Middle frontal gyrus (tissue), 1 donor: ENCODE results near the gene ZXDC.

Experiments
- DNase-seq: peaks from one replicate; pipeline ENCODE4 v3.0.0-alpha.2; 2015; ENCODE audit warnings: low spot score; ENCODE audit errors: extremely low spot score

The ZXDC gene

DNA sequence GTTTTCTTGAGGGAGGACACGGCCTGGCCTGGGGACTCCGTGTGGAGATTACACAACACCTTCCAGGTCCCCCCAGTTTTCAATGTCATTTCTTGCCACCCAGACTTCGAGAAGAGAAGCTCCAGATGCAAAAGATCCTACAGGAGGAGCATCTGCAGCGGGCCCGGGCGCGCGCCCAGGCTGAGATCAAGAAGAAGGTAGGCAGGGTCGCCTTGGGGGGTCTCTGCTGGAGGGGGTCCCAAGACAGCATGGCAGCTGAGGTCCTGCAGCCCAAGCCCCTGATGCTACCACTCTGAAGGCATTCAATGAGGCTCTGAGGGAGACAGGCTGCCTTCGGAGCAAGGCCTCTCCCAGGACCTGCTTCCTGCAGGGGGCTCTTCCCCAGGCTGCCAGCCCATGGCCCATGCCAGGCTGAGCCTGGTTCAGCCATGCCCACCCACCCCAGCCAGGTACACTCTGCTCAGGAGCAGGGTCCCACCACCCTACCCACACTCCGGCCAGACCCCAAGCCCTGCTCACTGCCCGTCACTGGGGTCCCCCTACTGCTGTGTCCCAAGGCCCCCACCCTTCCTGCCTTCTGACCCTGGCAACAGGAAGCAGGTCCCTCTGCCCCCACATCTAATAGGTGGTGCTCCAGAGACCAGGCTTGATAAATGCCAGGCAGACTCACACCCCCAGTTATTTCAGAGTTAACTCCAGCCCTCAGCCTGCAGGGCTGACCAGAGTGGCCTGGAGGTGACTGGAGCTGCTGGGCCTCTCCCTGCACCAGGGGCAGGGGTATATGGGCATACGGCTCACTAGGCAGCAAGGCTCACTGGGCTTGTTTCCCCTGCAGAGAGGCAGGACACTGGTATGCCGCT lies 40.0 kb downstream of the ZXDC start:
- no peak for DNase-seq

DNA sequence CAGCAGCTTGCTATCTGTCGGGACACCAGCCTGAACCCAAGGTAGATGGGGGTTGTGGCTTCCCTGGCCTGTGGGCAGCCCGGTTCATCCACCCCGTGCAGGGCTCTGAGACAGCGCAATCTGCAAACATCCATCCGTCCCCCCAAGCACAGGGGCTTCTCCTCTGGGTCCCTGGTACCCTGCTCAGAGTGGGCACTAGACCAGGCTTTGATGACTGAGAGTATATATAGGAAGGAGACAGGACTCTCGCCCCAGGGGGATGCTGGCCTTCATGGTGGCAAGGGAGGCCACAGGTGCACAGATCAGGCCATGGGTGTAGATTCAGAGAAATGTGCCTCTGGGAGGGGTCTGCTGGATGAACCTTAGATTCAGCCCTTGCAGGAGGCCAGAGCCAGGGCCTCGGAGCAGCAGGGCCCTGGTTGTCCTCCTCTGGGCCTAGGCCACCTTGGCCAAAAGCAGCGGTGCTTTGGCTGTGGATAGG lies 40.7 kb downstream of the ZXDC start:
- no peak for DNase-seq

DNA sequence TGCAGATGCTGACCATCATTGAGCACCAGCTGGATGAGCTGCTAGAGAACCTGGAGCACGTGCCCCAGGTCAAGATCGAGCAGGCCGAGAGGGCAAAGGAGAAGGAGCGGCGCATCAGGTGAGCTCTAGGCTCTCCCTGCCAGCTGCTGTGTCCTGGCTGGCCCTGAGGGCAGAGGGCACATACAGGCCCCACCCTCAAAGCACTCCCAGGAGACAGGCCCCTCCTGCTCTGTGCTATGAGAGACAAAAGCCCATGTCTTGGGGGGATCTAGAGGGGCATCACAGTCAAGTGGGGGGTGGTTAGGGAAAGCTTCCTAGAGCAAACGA lies 41.5 kb downstream of the ZXDC start:
- DNase-seq, result no peak

DNA sequence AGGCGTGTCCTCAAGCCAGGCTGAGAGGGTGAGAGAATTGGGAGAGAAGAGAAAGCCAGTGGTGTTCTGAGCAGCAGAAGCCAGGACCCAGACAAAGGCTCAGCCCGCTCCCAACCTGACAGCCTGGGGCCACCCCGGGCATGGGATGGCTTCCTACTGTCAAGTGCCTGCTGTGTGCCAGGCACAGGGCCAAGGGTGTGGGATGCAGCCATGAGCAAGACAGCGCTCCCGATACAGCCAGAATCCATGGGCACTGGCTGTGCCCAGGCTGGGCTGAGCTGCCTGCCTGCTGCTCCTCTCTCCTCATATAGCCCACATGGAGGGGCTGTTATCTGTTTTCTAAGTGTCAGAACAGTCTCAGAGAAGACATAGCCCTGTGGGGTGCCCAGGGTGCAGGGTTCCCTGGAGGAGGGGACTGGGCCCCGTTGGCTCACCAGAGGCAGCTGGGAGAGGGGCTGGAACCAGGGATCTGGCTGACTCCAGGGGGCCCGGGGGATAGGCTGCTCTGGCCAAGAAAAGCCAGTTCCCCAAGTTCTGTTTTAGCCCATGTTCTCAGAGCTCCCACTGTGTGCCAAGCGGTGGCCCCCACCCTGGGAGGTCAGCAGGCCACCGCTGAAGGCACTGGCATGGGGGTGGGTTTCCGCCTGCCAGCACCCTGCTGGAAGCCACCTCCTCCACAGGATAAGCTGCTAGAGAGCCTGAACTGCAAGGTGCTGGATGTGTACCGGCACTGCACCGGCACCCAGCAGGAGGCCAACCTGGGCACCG lies 42.0 kb downstream of the ZXDC start:
- no peak for DNase-seq

DNA sequence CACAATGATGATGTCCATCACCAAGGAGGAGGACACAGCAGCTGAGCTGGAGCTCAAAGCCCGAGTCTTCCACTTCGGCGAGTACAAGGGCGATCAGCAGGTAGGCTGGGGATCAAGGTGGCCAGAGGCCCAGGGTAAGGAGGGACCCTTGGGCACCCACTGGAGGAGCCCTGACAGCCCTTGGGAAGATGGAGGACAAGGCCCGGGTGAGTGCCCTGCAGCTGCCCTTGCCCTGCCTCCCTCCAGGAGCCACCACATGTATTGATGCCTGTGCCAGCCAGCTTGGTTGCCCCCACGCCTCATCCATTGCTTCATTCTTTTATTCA lies 42.6 kb downstream of the ZXDC start:
- no peak for DNase-seq

DNA sequence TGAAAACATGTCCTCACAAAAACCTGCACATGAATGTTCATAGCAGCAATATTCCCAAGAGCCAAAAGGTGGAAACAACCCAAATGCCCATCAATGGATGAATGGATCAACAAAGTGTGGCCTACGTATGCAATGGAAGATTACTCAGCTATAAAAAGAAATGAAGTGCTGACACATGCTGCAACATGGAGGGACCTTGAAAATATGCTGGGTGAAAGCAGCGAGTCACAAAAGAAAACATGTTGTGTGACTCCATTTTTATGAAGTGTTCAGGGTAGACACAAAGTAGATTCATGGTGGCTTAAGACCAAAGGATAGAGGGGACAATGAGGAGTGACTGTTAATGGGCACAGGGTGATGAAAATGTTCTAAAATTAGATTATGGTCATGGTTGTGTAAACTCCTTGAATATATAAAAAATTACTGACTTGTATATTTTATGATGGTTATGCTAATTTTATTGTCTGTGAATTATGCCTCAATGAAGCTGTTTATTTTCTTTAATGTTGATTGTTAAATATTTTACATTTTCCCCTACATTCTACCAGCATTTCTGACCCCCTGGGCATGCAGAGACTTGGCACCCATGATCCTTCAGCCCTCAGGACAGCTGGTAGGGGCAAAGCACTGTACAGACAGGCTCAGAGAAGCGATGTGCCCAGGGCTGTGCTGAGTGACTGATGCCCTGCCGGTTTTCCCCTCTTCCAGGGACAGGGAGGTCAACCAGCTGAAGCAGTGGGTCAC lies 43.2 kb downstream of the ZXDC start:
- no peak for DNase-seq

DNA sequence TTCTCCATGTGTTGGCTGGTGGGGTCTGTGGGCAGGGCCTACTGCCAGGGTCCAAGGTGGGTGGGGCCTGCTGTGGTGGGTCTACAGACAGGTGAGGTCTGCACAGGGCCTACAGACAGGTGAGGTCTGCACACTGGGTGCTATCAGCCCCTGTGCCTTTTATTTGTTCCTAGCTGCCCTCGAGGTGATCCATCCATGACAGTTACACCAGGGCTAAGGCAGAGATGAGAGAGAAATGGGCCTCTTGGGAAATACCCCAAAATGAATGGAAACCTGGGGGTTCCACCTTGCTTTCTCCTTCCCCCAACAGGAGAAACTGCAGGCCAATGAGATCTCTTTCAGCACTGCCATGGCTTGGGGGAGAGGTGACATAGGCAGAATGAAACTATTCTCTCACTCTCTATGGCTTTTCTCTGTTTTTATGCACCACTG lies 44.6 kb downstream of the ZXDC start:
- DNase-seq, result no peak

DNA sequence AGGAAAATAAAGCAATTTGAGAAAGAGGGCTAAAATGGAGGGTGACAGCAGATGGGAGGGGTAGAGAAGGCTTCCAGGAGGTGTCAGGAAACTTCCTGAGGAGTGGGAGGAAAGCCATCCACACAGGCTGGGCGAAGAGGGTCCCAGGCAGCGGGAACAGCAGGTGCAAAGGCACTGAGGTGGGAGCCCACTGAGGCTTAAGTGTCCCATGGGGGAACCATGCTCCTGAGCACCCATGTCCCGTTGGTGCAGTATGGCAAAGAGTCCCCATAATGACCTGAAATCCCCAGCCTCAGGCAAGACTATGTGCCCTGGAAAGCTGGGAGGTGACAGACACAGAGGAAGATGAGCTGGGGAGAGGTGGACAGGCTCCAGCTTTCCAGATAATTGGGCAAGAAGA lies 50.9 kb downstream of the ZXDC start:
- DNase-seq, result no peak

DNA sequence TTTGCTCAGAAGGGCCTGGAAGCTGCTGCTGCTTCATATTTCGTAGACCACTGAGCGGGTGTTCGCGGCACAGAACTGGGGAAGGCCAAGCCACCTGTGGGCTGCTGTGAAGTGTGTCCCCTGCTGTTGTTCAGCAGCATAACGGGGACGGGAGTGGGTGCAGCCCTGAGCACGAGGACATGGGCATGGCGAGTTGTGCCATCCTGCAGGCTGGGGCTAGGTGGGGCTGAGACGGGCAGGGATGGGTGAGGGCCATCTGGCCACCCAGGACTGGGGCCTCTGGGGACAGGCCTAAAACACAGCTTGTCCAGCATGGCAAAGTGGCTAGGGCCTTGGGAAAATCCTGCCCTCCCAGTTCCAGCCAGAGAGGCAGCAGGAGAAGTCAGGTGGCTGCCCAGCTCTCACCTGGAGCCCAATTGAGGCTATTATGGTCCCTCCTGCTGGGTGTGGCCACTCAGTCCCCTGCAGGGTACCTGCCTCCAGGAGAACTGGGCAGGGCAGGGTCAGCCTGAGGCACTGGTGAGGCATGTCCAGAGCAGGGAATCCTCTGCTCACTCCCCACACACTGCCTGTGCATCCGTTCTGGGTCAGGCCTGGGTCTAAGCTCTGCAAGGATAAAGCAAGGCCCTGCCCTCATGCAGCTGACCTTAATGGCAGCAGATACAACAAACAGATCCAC lies 51.5 kb downstream of the ZXDC start:
- no peak for DNase-seq

DNA sequence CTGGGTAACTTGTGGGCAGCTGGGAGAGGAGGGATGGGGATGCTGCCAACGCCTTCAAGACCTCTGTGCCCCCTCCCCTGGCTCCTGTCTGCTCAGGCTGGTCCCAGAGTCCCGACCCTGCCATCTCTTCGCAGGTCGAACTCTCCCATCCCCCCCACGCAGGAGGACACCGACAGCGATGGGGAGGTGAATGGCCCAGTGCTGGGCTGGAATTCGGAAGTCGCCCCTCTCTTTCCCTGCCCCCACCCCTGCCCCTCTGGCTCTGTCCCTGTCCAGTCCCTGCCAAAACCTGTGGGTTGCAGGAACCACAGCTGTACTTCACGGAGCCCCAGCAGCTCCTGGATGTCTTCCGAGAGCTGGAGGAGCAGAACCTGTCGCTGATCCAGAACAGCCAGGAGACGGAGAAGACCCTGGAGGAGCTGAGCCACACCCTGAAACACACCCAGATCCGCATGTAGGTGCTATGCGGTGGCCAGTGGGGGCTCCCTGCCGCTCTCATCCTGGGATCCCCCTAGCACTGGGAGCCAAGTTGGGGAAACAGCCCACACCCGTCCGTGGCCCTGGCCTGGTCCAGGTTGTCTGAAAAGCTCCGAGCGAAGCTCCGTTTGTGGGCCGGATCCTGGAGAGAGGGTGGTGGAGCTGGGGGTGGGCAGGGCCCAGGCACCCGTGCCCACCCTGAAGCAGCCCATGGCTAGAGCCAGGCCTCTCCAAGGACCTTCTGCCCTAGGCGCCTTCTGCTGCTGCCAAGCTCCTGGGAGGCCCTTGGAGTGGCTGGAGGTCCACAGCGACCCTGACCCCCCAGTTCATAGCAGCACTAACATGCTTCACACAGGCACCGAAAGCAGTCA lies 52.3 kb downstream of the ZXDC start:
- no peak for DNase-seq

DNA sequence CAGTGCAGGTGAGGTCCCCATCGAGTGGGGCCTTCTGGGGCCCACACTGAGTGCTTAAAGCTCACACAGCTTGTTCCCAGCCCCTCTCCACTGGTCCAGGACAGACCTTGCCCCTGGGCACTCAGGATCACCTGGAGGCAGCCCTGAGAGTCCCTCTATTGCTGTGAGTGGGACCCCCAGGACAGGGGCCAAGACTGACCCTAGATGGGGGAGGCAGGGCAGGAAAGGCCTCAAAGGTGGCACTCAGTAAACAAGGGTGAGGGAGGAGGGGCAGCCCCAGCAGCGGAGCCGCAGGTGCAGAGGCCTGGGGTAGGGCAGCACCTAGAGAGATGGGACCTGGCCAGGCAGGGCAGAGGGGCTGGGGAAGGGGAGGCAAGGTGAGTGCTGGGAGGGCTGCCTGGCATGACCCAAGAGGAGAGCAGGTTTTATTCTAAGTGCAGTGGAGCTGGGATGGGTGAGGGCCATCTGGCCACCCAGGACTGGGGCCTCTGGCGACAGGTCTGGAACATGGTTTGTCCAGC lies 53.1 kb downstream of the ZXDC start:
- no peak for DNase-seq

DNA sequence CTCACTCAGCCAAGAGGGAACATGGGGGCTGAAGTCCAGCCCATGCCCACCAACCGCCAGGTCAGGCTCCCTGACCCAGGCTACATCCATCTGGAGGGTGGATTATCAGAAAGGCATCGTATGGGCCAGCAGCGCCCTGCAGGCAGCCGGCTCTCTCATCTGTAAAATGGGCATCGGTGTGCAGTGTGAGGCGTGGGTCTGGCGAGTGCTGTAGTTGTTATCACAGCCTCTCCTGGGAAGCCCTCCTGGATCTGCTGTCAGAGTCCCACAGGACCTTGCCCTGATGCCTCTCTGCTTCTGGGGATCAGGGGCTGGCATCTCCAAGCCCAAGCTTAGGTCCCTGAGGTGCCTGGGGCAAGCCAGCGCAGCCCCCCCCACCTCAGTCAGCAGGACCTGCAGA lies 53.6 kb downstream of the ZXDC start:
- DNase-seq, result no peak

DNA sequence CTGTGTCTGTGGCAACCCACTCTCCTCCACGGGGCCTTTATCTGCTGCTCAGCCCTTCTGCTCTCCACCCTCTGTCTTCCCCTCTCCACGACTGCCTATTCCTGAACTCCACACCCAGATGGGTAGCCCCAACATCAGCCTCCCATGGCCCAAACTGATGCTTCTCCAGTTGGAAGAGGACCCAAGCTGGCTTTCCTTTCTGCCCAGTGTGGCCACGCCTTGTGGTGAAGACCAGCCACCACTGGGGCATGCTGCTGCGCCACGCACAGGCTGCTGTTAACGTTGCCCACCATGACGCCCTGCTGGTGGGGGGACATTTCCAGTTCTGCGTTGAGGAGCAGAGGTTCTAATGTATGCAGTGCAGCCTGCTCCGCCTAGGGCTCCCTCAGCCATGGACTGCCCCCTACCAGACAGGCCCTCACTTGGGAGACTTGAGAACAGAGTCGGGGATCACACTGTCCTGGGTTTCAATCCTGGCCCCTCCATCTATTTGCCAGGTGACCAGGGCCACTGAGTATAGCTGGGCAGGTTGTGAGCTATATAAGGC lies 54.0 kb downstream of the ZXDC start:
- DNase-seq, result no peak

DNA sequence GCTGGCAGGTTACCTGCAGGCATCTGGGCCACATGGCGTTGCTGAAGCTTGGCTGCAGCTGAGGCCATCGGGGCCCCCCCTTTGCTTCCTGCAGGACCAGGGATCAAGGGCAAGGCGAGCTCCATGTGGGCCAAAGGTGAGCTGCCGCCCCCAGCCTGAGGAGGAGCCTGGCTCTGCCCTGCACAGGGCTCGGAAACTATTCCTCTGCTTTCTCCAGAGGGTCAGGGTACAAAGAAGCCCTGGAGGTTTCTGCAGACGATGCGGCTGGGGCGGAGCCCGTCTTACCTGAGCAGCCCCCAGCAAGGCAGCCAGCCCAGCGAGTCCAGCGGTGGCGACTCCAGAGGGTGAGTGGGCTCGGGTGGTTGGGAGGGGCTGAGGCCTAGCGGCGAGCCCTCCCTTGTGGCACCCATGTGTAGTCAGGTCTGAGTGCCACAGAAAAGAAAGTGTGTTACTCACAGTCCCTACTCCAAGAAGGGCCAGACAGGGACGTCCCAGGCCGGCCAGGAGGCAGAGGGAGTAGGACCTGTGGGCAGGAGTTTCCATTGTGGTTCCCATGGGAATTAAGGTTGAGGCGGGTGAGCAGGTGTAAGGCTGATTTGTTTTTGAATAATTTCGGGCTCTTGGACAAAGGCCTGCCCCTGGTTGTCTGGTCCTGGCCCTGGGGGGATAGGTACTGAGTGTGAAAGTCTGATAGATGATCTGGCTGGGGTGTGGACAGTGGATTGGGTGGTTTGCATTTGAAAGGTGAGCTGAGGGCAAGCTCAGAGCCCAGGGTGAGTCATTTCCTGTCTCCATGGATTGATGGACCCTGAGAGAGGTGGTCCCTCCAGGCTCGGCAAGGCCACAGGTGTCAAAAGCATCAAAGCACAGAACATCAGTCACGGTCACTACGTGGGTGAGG lies 55.6 kb downstream of the ZXDC start:
- DNase-seq, result no peak

DNA sequence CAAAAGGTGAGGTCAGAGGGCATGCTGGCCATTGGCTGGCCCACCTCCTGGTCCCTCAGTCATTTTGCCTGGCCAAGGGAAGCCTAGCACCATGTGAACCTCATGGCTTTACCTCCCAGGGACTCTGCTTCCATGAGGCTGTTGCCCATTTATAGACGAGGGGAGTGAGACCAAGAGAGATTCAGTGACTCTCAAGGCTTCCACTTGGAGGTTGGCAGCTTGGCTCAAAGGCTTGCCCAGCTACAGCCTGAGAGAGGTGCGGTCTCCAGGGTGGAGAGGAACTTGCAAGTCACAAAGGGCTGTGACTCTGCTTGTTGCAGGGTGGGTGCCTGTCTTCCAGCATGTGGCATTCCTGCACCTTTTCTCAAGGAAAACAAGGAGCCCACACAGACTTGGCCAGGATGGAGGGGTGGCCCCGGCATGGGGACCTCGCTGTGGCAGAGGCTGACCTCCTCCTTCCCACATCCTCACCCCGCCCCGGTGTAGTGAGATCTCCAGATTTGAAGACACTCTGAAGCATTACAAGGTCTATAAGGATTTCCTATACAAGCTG lies 56.5 kb downstream of the ZXDC start:
- DNase-seq, result no peak

DNA sequence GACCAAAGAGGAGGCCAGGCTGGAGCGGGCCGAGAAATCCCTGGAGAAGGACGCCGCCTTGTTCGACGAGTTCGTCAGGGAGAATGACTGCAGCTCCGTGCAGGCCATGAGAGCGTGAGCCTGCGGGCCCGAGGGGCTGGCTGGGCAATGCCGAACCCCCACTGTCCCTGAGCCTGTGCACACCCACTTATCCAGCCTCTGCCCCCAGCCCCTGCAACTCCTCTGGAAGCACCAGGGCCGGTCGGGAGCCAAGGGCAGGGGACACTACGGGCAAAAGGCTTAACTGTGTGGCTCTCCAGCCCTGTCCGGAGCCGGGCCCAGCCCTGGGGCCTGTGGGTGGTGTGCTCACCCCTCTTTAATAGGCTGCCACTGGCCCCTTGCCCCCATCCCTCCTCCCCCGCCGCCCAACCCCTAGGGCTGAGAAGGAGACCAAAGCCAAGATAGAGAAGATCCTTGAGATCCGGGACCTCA lies 57.0 kb downstream of the ZXDC start:
- no peak for DNase-seq

DNA sequence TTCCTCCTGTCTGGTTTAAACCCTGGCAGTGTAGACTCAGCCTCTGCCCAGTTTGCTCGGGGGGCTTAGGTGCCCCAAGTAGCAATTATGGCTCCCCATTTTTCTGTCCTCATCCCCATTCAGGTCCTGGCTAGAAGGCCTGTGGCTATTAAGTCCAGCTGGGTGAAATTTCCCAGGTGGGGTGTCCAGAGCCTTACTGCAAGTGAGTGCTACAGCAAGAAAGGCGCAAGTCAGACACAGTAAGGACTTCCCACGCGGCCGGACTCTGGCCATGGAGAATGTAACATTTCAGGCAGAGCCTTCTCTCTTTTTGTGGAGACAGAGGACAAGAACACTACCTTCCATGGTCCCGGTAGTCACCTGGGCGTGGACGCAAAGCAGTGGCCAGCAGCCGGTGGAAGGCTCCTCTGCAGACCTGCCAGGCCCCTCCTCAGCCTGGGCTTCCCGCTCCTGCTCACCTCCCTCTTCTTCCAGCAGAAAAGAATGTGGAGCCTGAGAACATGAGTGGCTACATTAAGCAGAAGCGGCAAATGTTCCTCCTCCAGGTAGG lies 57.6 kb downstream of the ZXDC start:
- no peak for DNase-seq

DNA sequence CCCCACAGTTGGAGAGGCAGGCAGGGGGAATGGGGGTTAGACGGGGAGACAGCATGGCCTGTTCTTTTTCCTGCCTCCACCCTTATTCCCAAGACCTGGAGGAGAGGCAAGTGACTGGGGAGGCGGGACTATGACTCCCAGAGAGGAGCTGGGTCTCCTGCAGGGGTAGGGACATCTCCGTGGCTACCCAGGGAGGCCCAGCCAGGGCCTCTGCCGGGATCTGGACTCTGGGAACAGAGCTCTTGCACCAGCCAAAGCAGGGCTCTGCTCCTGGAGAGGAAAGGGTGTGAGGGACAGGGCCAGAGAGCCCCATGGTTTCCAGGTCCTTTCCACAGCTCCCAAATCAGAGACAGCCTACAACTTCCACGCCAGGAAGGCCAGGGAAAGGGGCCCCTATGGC lies 58.2 kb downstream of the ZXDC start:
- no peak for DNase-seq
